Activated CD8-positive, alpha-beta memory T cell treated with anti-CD3 and anti-CD28 coated beads for 48 hours (primary cell): Measurements from ENCODE around the gene OR7A17.

Experiments used
- DNase-seq, 3 experiments: peaks; one replicate each; pipeline ENCODE4 v3.0.0-alpha.2; 2020; ENCODE audit warnings: low read depth in 2 of 3, low spot score in 2 of 3

Gene OR7A17

GRCh38 chr19:14886032-14886431 is at the start of gene OR7A17:
Gene OR7A17, minus strand, starts transcription at chr19:14886132. Its CDS starts 4,777 bp downstream, at chr19:14881355.
- DNase-seq: no peak

GRCh38 chr19:14933506-14933905 is 47.6 kb upstream of the OR7A17 start:
- DNase-seq: no peak

GRCh38 chr19:14916848-14917247 is 30.9 kb upstream of the OR7A17 start:
- DNase-seq: no peak

- no peak for DNase-seq
Measured at GRCh38 chr19:14915116-14915515, 29.2 kb upstream of the OR7A17 start.

GRCh38 chr19:14906711-14907110 is 20.8 kb upstream of the OR7A17 start:
- DNase-seq: no peak

GRCh38 chr19:14901675-14902260 is 15.8 kb upstream of the OR7A17 start:
- DNase-seq: no peak

GRCh38 chr19:14890643-14891379 is 4.9 kb upstream of the OR7A17 start:
- no peak for DNase-seq

- no peak for DNase-seq
Measured at GRCh38 chr19:14889994-14890642, 4.2 kb upstream of the OR7A17 start.

GRCh38 chr19:14871619-14872230 is 14.2 kb downstream of the OR7A17 start:
- DNase-seq: no peak

GRCh38 chr19:14868497-14868896 is 17.4 kb downstream of the OR7A17 start:
- DNase-seq: no peak

GRCh38 chr19:14848822-14849221 is 37.1 kb downstream of the OR7A17 start, which contains the start of gene OR7A10:
Gene OR7A10, minus strand, starts transcription at chr19:14848922. Its CDS starts 7,045 bp downstream, at chr19:14841877.
- no peak for DNase-seq

GRCh38 chr19:14843578-14843977 is 42.4 kb downstream of the OR7A17 start:
- DNase-seq: no peak

GRCh38 chr19:14843169-14843568 is 42.8 kb downstream of the OR7A17 start:
- no peak for DNase-seq

GRCh38 chr19:14840206-14840605 is 45.7 kb downstream of the OR7A17 start:
- no peak for DNase-seq

- no peak for DNase-seq
Measured at GRCh38 chr19:14837391-14837790, 48.5 kb downstream of the OR7A17 start.

- no peak for DNase-seq
Measured at GRCh38 chr19:14835011-14835410, 50.9 kb downstream of the OR7A17 start, which contains the start of the genes OR7A5 and OR7C1. Gene OR7A5, minus strand, starts transcription at chr19:14835185. Its CDS starts 6,944 bp downstream, at chr19:14828241. Gene OR7C1, minus strand, starts transcription at chr19:14835185. Its CDS starts 35,049 bp downstream, at chr19:14800136.

GRCh38 chr19:14830702-14831101 is 55.2 kb downstream of the OR7A17 start:
- DNase-seq: no peak
